Measurements from ENCODE around the gene THOP1.
"Not testable (repeated sequence)": the region's sequence is repeated elsewhere in the genome, so short reads cannot be mapped to it uniquely, and the experiment has no call there.

THOP1 gene

DNA sequence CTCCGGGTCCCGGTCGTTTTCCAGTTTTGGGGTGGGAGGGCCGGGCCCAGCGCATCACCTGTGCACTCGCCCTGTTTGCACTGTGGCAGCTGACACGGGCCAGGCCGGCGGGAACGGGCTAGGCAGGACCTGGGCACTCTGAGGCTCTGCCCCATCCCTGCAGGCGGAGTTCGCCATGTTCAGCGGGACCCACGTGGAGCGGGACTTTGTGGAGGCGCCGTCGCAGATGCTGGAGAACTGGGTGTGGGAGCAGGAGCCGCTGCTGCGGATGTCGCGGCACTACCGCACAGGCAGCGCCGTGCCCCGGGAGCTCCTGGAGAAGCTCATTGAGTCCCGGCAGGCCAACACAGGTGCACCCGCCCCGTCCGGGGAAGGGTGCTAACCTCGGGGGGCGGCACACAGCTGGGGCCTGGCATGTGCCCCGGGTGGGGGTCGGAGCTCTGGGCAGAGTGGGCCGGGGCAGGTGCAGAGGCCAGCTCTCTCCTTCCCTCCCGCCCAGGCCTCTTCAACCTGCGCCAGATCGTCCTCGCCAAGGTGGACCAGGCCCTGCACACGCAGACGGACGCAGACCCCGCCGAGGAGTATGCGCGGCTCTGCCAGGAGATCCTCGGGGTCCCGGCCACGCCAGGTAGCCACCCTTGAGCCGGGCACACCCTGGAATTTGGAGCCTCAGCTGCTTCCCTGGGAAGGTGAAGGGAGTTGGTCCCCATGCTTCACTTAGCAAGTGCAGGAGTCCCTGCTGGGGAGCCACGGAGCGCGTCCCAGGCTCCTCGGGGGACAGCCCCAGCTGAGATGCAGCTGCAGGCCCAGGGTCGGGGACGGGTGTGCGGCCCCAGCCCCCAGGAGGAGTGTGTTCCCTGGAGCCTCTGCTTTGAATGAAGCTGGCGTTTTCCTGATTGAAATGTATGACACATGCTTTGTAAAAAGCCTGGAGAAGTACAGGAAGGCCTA, 25.1 kb downstream of the THOP1 start:
- no peaks in the 10 kb centered on the region for H3K4me1 Mint-ChIP-seq (ENCODE audit: low read depth)

DNA sequence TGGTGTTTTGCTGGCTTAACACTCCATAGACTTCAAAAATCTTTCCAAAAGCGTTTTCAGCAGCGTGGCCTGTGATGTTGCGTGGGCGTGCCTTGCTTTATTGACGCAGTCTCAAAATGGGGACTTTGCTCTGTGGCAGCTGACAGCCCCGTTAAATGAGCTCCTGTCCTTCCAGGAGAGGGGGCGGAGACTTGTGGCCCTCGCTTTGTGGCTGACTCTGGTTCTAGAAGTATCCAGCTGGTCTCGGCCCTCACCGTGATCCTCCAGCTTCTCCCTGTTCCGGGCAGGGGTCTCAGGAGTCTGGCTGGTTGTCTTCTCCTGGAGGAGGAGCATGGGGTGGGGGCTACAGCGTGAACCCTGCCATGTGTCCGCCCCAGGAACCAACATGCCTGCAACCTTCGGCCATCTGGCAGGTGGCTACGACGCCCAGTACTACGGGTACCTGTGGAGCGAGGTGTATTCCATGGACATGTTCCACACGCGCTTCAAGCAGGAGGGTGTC, 26.0 kb downstream of the THOP1 start:
- H3K36me3 Mint-ChIP-seq (ENCODE audit: low read depth) = peaks cover 65% of the 10 kb centered on the region
- no peaks in the 10 kb centered on the region for H3K9me3 Mint-ChIP-seq
- no peak overlapping the region for H3K4me3 Mint-ChIP-seq
- H3K27ac Mint-ChIP-seq = no peak overlapping the region
- H3K4me1 Mint-ChIP-seq (ENCODE audit: low read depth) = no peaks in the 10 kb centered on the region
- H3K27me3 Mint-ChIP-seq = no peaks in the 10 kb centered on the region
- DNase-seq = no peak

More for the DNA sequence above, 25.1 kb downstream of the THOP1 start:
- Mint-ChIP-seq H3K27ac (no peak overlapping the region), H3K9me3 (no peaks in the 10 kb centered on the region), H3K36me3 (ENCODE audit: low read depth) (peaks cover 70% of the 10 kb centered on the region), H3K4me3 (no peak overlapping the region), H3K27me3 (no peaks in the 10 kb centered on the region)
- DNase-seq = no peak

DNA sequence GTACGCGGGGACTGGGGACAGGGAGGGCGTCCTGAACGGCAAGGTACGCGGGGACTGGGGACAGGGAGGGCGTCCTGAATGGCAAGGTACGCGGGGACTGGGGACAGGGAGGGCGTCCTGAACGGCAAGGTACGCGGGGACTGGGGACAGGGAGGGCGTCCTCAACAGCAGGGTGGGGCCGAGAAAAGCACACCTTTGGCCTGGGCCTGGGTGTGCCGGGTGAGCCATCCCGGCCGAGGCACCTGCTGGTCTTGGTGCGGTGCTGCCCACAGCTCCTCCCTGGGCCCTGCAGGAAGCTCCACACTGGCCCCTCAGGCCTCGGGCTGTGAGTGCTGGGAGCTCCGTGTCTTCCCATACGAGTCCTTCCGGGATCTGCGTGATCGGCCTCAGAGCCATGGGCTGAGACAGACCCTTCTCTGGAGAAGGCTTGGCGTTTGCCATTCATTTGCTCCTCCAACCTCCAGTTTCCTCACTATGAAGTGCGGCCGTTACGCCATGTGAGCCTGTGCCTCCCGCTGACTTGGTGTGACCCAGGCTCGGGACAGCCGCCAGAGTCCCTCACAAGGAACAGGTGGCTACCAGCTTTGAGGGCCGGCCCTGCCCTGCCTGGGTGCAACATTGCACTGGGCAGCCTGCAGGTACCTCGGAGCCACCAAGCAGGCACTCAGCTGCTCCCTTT, 26.6 kb downstream of the THOP1 start:
- Mint-ChIP-seq H3K9me3 (no peaks in the 10 kb centered on the region), H3K36me3 (ENCODE audit: low read depth) (peaks cover 59% of the 10 kb centered on the region), H3K27me3 (no peaks in the 10 kb centered on the region), H3K4me1 (ENCODE audit: low read depth) (no peaks in the 10 kb centered on the region), H3K4me3 (no peak overlapping the region), H3K27ac (no peak overlapping the region)
- no peak for DNase-seq

DNA sequence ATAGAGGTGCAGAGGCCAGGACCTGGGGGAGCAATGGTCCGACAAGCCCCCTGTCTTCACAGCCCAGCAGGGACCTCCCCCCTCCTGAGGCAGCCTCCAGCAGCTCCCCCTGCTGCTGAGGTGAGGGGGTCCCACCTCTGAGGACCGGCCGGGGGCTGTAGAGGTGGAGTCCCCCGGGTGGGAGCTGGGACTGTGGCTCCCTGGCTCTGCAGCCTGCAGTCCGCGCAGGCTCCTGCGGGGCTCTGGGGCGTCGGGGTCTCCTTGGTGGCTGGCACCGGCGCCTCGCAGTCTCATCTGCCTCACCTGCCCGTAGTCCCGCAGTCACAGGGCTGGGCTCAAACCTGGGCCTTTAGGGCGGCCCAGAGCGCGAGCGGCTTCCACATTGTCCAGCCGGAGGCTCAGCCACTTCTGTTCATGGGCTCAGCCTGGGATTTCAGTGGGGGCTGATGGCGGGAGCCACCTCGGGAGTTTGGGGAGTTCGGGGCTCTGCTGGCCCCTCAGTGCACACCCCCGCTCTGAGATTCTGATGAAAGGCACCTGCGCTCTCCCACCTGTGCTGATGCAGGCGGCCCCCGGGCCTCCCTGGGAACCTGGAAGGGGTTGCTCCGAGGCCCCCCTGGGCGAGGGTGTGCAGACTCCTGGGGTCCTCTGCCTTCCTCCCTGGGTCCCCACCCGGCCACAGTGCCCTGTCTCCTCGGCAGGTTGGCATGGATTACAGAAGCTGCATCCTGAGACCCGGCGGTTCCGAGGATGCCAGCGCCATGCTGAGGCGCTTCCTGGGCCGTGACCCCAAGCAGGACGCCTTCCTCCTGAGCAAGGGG, 27.3 kb downstream of the THOP1 start:
- no peak for DNase-seq
- H3K27ac Mint-ChIP-seq = no peak overlapping the region
- no peak overlapping the region for H3K4me3 Mint-ChIP-seq
- H3K9me3 Mint-ChIP-seq = no peaks in the 10 kb centered on the region
- peaks cover 5% of the 10 kb centered on the region for H3K4me1 Mint-ChIP-seq (ENCODE audit: low read depth)
- no peaks in the 10 kb centered on the region for H3K27me3 Mint-ChIP-seq
- peaks cover 55% of the 10 kb centered on the region for H3K36me3 Mint-ChIP-seq (ENCODE audit: low read depth)

DNA sequence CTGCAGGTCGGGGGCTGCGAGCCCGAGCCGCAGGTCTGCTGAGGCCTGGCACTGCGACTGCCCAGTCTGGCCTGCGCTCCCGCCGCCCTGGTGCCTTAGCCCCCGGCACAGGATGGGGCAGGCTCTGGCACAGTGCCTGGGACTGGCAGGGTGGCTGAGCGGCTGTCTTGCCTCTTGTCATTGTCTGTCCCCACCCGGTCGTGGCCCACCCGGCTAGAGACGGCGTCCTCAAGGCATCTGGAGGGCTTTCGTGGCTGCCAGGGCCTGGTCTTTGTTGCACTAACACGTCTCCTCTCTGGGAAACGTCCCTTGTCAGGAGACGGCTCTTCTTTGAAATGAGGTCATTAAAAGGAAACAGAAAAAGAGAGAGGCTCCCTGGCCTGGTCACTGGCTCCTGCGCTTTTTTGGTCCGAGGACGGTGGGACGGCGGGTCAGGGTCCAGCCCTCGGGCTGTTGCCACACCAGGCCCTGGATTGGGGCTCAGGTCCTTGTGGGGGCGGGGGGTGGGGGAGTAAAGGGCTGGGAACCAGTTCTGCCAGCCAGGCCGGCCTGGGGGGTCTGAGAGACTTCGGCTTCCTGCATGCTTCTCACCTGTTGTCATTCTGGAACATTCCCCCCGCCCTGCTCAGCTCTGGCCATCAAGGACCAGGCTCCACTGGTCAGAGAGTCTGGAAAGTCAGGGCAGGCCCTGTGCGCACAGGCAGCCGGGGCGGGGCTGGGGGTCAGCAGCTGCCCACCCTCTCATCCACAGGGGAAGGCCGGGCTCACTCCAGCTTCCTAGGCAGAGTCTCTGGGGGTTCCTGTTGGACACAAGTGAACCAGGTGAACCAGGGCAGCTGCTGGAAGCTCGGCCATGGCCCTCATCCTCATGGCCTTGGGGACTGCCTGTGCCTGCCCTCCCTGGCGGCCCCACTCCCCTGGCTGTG, 28.2 kb downstream of the THOP1 start:
- peaks cover 5% of the 10 kb centered on the region for H3K4me1 Mint-ChIP-seq (ENCODE audit: low read depth)
- peaks cover 49% of the 10 kb centered on the region for H3K36me3 Mint-ChIP-seq (ENCODE audit: low read depth)
- no peak overlapping the region for H3K27ac Mint-ChIP-seq
- H3K9me3 Mint-ChIP-seq = no peaks in the 10 kb centered on the region
- no peak overlapping the region for H3K4me3 Mint-ChIP-seq
- no peaks in the 10 kb centered on the region for H3K27me3 Mint-ChIP-seq
- no peak for DNase-seq

DNA sequence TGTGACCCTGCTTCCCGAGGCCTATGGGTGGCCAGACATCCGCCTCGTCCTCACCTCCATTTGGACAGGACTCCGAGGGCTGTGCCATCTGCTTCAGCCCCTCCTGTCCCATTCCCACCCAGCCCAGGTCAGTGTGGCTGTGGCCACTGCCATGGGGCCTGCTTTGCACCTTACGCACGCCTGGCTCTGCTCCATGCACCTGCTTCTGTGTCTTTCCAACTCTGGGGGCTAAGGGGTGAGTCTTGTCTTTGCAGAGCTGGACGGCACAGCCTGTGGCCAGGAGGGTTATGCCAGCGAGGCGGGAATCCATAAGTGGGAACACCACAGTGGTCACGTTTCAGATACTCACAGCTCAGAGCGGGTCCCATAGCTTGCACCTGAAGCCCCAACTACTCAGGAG, 29.1 kb downstream of the THOP1 start:
- DNase-seq = no peak
- Mint-ChIP-seq H3K36me3 (ENCODE audit: low read depth) (peaks cover 40% of the 10 kb centered on the region), H3K4me3 (no peak overlapping the region), H3K27me3 (no peaks in the 10 kb centered on the region), H3K4me1 (ENCODE audit: low read depth) (peaks cover 5% of the 10 kb centered on the region), H3K27ac (no peak overlapping the region), H3K9me3 (no peaks in the 10 kb centered on the region)

DNA sequence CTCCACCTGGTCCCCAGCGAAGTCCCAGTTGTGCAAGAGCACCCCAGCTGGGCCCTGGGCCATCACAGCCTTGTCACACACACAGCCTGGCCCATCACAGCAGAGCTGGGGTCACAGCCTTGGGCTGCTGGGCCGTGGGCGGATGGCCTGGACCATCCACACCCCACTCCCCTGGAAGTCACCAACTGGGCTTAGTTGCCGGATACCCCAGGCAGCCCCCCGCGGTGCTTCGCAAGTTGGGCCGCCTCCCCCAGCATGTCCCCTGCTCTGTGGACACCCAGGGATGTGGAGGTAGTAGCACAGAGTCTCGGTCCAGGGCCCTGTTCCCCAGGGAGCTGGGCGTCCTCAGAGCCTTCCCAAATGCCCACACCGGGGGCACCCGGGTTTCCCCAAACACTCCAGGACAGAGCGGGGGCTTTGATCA, 29.9 kb downstream of the THOP1 start:
- H3K4me3 Mint-ChIP-seq = no peak overlapping the region
- no peaks in the 10 kb centered on the region for H3K9me3 Mint-ChIP-seq
- DNase-seq = no peak
- no peaks in the 10 kb centered on the region for H3K27me3 Mint-ChIP-seq
- no peak overlapping the region for H3K27ac Mint-ChIP-seq
- H3K36me3 Mint-ChIP-seq (ENCODE audit: low read depth) = peaks cover 32% of the 10 kb centered on the region
- H3K4me1 Mint-ChIP-seq (ENCODE audit: low read depth) = peaks cover 6% of the 10 kb centered on the region

DNA sequence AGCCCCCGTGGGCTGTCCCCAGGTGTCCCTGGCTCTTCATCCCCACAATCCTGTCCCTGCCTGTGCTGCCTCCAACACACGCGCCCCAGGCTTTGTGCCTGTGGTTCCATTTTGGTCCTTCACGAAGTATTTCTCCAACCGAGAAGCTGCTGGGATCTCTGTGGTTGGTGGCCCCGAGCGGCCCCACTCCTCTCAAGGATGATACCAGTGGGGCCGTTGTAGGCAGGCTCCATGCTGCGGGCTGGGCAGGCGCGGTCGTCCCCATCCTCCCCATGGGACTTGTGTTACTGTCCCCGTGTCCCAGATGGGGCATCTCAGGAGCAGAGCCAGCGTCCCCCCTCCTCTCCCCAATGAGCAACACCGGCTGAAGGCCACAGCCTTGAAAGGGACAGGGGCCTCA, 30.6 kb downstream of the THOP1 start:
- no peak for DNase-seq
- no peak overlapping the region for H3K4me3 Mint-ChIP-seq
- no peaks in the 10 kb centered on the region for H3K27me3 Mint-ChIP-seq
- peaks cover 29% of the 10 kb centered on the region for H3K36me3 Mint-ChIP-seq (ENCODE audit: low read depth)
- no peaks in the 10 kb centered on the region for H3K9me3 Mint-ChIP-seq
- H3K27ac Mint-ChIP-seq = no peak overlapping the region
- peaks cover 9% of the 10 kb centered on the region for H3K4me1 Mint-ChIP-seq (ENCODE audit: low read depth)

DNA sequence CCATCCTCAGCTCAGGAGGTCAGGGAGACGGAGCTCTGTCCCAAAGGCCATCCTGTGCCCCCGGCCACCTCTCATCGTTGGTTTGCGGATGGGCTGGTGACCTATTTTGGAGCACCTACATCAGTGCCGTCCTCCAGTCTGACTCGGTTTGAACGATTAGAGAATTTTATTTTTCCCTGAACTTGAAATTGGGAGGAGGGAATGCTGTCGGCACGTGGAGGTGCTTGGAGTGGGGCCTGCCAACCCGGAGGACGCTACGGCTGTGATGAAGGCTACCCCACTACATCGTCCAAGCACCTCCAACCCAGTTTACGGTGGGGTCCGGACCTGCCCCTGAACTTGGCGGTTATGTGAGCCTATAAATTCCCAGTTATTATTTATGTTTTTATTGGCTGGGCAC, 31.3 kb downstream of the THOP1 start:
- Mint-ChIP-seq H3K27ac (no peak overlapping the region), H3K4me3 (no peak overlapping the region), H3K27me3 (no peaks in the 10 kb centered on the region), H3K9me3 (no peaks in the 10 kb centered on the region), H3K36me3 (ENCODE audit: low read depth) (peaks cover 22% of the 10 kb centered on the region), H3K4me1 (ENCODE audit: low read depth) (peaks cover 10% of the 10 kb centered on the region)
- no peak for DNase-seq

DNA sequence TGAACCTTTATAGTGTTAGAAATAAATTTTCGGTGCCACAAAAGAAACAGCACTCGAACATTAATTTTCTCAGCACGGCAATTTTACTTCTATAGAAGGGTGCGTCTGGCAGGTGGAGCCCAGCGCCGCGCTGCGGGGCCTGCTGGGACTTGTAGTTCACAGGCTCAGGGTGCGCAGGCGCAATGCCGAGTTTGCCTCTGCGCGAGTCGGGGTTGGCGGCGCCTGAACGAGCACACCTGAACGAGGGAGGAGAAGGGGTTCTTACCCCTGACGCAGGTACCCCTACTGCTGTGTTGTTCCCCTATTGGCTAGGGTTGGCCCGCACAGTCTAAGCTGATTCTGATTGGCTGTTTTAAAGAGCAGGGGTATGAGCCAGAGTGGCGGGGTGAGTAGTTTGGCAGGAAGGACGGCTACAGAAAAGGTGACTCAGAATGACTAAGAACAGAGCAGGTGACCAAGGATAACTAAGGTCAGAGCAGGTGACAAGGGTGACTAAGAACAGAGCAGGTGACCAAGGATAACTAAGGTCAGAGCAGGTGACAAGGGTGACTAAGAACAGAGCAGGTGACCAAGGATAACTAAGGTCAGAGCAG, 32.0 kb downstream of the THOP1 start:
- Mint-ChIP-seq H3K27ac (peak overlapping the region; percentile 44), H3K4me1 (ENCODE audit: low read depth) (peaks cover 10% of the 10 kb centered on the region), H3K36me3 (ENCODE audit: low read depth) (peaks cover 18% of the 10 kb centered on the region)
- not testable (repeated sequence) for H3K27me3 Mint-ChIP-seq, H3K9me3 Mint-ChIP-seq, DNase-seq, H3K4me3 Mint-ChIP-seq

DNA sequence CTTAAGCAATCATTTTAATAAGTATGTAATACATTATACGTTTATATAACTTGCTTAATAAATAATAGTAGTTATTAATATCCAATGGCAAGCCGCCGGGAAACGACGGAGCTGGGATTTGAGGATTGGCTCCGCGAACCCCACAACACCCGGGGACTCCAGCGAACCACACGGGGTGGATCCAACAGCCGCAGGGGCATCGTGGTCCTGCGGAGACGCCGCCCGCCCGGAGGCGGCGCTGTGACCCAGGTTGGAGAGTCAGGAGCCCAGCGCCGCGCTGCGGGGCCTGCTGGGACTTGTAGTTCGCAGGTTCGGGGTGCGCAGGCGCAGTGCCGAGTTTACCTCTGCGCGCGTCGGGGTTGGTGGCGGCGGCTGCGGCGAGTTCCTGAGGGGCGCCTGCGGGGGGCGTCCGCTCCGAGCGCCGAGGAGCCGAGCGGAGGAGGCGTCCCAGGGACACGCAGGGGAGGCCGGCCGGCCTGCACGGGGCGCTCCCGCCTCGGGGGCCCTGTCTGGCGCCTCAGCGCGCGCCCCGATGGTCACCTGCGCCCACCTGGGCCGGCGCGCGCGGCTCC, 34.3 kb downstream of the THOP1 start, which contains the start of gene ZNF554:
ZNF554 (plus strand) TSS at position 329 of the 572 bp plus-strand sequence; CDS start at position 533, 204 bp downstream.
- Mint-ChIP-seq H3K27me3 (no peaks in the 10 kb centered on the region), H3K9me3 (no peaks in the 10 kb centered on the region), H3K27ac (peak within 1 kb of the TSS; percentile 52), H3K36me3 (ENCODE audit: low read depth) (peaks cover 5% of the 10 kb centered on the region), H3K4me1 (ENCODE audit: low read depth) (peaks cover 10% of the 10 kb centered on the region), H3K4me3 (peak within 1 kb of the TSS; percentile 84)
- peak; percentile 98 for DNase-seq

DNA sequence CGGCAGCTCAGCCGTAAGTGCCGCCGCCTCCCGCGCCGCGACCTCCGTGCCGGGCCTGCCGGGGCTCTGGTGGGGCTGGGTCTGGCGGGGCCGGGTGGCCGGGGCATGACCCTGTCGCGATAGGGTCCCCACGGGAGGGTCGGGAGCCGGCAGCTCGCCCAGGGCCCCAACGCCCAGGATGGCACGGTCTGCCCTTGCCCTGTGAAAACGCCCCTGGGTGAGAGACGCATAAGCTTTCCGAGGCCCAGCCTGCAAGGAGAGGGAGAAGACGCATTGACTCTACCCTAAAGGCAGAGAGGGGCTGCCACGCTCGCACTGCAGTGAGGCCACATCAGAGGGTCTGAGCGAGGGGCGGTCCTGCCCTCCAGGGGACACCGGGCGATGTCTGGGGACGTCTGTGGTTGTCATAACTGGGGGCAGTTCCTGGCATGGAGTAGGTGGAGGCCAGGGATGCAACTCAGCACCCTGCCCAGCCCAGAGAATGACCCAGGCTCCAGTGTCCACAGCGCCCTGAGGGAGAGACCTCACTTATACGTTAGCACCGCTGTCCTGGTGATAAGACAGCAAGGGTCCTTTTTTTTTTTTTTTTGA, 34.9 kb downstream of the THOP1 start:
- peak overlapping the region; percentile 84 for H3K4me3 Mint-ChIP-seq
- no peaks in the 10 kb centered on the region for H3K9me3 Mint-ChIP-seq
- H3K27me3 Mint-ChIP-seq = no peaks in the 10 kb centered on the region
- no peak for DNase-seq
- H3K36me3 Mint-ChIP-seq (ENCODE audit: low read depth) = peaks cover 3% of the 10 kb centered on the region
- no peak overlapping the region for H3K27ac Mint-ChIP-seq
- H3K4me1 Mint-ChIP-seq (ENCODE audit: low read depth) = peaks cover 10% of the 10 kb centered on the region

Data from activated T-cell treated with anti-CD3 and anti-CD28 coated beads, Interleukin-2, amount 50 U/mL, for 24 hours (primary cell).